GM19452 (cell line): ENCODE measurements around the gene TACR1.
A peak's percentile ranks its signal among the peaks of the same experiment; 100 is the strongest.
"Not testable (repeated sequence)": the region's sequence is repeated elsewhere in the genome, so short reads cannot be mapped to it uniquely, and the experiment has no call there.

Experiments used
- ATAC-seq: cut with Tn5 transposase; IDR thresholded peaks from one replicate; pipeline ENCODE4 v1.9.1; 2021; ENCODE audit not compliant: unreplicated experiment

The TACR1 gene

DNA sequence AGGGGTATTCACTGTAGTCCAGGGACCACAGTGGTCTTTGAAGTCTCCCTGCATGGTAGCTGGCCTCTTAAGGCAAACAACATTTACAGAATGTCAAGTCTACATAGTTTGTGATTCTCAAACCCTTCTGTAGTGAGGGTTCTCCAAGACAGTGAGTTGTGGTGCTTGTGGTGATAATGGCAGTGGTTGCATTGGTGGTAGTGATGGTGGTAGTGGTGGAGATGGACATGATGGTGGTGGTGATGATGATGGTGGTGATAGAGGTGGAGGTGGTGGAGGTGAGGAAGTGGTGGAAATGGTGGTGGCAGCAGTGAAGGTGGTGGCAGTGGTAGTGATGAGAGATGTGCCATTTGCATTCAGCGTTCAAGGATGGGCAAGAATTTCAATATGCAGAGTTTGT lies 104.9 kb downstream of the TACR1 start:
- no peak for ATAC-seq

DNA sequence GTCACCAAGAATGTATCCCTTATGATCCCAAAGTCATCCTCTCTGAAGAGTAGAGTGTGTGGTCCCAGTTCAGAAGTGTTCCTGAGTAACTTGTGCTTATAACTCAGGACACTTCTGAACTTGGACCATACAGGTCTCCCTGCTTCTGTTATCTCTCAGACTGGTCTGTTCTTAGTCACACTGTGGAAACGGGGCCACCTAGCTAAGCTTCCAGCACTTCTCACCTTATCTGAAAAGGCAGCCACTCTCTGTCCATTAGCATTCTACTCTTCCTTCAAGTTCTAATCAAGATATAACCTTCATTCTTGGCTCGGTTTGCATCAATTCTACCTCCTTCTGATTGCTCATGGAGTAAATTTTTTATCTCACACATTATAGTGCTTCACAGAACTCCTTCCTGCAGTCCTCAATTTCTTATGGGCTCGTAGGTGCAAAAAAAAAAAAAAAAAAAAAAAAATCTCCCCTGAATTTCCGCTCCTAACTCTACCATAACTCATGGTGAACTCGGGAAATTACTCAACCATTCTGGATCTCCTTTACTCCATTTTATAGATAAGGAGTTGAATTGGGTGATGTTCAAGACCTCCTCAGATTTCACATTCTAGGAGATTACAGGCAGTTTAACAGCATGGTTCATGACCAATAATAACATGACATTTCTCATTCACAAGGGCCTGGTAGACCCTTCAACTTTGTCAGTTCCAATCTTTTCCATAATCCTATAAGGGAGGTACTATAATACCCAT lies 108.4 kb downstream of the TACR1 start:
- no peak for ATAC-seq

DNA sequence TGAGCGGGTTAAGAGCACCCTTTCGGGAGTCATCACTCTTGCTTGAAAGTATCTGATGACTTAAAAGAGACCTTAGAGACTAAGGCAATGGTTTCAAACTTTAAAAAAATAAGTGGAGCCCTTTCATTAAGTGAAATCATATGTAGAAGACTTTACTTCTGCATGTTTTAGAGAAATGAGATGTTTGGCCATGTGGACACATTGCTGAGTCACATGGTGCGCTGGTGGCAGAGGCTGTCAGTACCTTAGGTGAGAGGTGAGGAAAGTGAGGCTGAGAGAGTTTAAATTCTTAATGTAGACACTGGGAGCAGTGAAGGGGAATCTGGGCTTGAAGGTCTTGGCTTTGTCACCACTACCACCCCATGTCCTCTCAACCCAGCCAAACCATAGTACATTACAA lies 109.8 kb downstream of the TACR1 start:
- no peak for ATAC-seq

DNA sequence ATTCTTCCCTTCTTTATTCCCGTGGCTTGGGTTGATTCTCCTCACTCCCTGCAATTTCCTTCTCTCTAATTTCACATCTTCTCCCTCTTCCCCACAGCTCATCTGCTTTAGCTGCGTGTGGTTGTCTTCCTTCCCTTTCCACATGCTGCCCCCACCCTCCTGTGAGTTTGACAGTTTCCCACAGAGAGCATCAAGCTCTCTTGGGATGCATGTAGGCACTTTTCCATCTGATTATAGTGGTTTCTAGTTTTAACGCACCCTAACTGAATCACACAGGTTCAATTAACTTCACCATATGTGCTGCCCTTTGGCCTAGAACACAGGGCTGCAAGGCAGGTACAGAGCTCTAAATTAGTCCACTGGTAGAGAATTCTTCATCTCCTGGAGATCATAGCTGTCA lies 110.5 kb downstream of the TACR1 start:
- ATAC-seq = no peak

DNA sequence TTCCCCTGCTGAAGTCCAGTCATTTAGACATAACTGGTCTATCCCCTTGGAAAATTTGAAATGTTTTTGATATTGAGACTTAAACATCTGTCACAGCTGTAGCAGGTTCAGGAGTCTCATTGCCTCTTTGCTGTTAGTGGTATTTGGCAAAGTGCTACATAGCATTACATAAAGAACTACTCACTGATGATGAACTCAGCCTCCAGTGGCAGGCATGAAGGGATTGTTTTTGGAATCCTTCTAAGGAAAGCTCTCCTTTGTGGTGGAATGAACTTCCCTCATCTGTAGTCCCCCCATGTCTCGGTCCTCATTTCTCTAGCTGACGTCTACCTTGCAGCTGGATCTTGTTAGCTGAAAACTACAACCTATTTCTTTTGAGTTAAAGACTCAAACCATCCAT lies 111.6 kb downstream of the TACR1 start:
- ATAC-seq = no peak

DNA sequence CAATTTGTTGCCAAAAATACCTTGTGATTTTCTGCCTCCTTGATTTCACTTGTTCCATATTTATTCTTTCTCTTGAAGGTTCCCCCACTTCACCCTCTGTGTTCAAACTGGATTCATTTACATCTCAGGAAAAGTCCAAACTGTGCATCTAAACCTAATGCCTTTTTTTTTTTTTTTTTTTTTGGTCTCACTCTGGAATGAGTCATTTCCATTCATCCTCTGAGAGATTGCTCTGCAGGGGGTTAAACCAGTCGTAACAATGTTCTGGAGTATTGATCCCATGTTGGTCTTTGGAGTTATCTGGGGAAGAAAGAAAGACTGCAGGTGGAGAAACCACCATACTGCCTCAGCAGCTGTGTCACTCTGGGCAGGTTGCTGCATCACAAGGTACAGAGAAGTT lies 119.7 kb downstream of the TACR1 start:
- no peak for ATAC-seq

DNA sequence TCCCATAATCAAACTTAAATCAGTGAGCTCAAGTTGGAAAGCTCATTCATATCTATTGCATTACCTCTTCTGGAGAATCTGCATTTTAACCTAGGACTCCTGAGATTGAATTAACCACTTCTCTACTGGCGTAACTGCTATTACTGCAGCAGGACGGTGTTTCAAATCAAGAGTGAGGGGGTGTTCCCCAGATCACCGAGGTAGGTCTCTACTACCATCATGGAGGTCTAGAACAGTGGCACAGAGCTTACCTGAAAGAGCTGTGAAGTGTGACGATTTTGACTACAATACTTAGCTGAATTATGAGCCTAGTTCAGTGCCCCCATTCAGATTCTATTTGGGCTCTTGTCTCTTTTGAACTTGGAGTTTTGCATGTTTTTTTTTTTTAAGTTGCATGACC lies 121.4 kb downstream of the TACR1 start:
- no peak for ATAC-seq

DNA sequence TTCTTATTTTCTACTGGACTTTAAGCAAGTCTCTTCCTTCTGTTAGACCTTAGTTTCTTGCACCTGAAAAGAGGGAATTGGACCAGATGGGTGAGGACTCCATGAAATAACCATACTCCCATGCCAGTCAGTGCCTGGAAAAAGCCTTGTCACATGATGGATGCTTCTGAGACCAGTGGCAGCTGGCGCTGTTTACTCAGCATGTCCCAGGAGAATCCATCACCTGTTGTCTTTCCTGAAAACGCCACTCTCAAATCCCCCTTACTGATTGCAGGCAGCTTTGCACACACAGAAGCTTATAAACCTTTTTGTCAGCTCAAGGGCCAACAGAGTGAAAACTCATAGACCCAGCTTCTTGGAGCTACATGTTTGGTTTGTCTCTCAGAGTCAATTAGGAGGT lies 123.2 kb downstream of the TACR1 start:
- no peak for ATAC-seq

DNA sequence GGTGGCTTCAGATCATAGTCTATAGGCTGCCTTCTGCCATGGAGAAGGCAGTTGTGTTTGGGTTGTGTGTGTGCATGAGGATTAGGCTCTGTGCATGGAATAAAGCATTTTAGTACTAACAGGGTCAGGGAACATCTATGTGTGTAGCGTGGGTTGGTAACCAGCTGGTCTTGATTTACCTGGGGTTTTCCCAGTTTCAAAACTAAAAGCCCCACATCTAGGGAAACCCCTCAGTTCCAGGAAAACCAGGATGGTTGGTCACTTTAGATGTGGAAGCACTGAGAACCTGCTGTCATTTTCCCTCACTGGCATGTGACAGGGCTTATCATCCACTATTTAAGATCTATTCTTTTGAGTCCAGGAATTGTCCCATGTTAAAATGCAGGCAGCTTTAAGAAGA lies 124.6 kb downstream of the TACR1 start:
- no peak for ATAC-seq

DNA sequence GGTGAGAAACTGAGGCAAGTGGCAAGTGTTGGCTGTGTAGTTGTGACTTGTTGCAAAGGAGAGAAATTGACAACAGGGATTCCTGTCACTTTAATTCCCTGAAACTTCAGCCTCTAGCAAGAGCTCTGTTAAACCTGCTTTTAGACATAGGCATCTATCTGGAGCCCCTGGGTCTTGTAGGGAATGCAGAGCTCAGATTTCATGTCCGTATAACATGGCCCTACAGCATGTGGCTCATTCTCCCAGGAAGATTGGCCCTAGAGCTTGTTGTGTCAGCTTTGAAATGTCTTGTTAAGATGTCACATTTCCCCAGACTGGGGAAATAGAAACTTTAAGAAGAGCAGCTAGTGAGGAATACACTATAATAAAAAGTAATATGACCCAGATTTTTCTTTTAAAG lies 125.1 kb downstream of the TACR1 start:
- ATAC-seq = no peak

DNA sequence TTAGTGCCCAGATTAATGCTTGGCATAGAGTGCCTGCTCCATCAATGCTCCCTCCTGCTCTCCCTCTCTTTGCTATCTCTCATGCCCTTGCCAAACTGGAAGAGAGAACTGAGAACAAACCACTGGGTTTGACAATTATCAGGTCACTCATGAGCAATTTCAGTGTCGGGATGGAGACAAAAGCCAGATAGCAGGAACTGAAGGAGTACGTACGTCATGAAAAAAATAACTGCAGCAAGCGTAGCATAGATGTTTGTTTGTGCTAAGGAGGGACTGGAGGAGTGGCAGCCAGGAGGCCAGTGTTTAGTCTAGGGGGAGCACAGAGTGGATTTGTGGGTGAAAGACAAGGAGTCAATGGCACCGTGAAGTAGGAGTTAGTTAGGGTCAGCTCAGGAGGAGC lies 127.6 kb downstream of the TACR1 start:
- no peak for ATAC-seq

DNA sequence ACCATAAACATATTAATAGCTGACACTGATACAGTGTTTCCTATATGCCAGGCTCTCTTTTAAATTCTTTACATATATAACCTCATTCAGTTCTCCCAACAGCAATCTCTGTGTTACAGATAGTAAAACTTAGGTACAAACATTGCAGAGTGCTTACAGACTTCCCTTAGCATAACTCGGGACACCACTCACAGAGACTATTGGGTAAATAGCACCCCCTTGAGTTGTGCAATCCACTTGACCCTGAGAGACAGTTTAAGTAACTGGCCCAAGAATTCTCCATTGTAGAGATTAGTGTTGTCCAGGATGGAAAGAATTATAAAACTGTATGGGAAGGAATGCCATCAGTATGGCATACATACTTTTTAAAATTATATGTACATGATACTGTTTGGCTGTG lies 130.8 kb downstream of the TACR1 start:
- no peak for ATAC-seq

DNA sequence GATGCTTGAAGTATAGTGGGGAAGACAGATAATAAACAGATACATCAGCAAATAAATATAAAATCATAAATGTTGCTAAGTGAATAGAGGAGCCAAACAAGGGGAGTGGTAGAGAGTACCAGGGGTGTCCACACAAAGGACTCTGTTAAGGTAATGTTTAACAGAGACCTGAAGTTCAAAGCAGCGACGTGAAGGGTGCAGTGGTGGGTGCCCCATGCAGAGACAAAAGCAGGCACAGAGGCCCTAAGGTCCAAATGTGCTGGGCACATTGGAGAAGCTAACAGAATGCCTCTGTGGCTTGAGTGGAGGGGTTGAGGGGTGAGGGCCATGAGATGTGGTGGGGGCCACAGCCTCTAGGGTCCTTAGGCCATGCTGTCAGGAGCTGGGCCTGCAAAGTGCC lies 131.8 kb downstream of the TACR1 start:
- ATAC-seq = no peak

DNA sequence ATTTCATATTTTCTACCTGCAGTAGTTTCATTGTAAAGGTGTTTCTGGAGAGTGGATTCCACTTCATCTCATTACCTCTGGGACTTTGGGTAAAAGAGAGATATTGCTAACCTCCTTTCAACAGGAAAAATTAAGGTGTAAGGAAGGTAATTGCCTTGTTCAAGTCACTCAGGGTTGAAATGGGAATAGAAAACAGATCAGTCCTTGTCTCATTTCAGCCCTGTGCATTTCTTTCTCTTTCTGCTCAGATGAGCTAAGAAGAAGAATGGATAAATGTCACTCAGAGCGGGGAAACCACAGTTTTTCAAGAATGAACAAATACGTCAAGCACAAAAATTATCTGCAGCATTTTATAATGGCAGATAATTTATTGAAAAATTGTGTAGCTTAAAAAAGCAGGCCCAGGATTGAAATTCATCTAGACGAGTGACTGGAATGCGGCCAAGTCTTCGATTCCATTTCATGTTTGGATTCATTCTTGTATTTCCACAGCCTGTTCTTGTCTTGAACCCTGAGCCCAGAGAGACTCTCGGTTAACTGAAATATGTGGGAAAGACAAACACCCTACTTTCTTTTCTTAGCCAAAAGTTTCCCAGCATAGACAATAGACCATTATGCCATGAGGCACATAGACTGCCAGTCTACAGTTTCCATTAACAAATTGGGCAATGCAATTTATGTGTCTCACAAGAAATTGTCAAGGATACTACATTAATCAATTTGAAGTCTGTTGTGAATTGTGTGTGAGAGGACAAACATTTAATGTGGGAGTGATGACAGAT lies 133.0 kb downstream of the TACR1 start:
- ATAC-seq = no peak

DNA sequence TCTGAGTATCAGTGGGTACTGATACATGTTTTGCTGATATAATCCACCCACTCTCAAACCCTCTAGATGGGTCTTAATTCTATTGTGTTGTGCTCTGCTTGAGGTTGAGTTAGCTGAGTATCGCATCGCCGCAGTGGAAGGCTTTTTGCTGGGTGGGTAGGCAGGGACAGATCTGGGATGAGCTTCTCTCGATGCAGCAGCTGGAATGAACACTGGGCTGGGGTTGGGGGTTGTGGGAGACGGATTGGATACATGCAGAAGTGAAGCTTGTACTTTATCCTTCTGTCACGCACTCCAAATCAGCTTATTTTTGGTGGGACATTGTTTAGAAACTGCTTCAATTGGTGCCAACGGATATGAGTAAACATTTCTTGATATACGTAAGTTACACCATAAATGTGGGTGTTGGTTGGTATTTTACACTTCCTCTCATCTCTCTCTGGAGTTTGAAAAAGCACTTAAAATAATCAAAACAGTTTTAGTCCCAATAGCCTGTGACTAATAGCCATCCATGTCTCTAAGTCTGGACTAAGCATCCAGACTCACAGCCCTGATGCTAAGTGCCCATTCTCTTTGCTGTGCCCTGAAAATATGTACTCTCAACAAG lies 133.8 kb downstream of the TACR1 start:
- ATAC-seq = no peak

DNA sequence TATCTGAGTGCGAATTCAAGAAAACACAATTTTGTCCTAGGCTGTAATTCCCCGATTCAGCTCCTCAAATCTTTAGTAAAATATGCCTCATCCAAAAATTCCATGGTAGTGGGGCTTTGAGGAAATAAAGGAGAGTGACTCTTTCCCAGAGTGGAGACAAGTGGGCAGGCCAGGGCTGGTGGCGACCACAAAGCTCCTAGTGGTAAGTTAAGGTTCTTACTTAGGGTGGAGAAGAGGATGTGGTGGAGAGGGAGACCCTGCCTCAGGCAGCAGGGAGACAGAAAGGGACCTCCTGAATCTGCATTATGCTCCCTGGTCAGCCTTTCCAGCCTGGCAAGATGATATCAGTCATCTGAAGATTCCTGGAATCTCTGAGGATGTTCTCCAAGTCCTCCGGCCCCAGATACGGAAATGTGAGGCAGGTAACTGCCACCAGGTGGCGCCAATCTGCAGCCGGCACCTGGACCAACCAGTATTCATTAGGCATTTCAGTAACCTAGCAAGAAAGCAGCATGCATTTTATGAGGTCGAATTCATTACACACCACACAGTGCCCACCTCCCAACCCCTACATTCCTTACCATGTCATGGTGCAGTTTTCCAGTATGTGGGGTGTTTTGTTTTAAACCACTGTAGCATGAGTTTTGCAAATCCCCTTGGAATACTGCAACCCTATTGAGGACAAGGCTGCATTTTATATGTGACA lies 134.5 kb downstream of the TACR1 start:
- ATAC-seq = no peak

DNA sequence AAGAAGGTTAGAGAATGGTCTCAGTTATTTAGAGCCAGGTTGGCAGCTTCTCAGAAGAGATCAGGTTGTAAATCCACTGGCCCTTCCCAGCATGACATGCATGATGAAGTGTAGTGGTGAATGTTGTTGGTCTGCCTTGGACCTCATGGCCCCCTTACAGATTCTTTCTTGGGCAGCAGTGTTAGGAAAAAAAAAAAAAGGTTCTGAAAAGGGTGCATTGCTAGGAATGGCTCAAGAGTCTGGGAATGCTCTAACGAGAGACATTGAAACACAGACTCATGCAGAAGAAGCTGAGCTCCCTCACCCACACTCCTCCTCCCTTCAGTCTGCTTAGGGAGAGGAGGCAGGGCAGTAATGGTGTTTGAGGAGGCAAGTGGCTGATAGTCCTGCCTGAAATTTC lies 135.4 kb downstream of the TACR1 start:
- ATAC-seq = no peak

DNA sequence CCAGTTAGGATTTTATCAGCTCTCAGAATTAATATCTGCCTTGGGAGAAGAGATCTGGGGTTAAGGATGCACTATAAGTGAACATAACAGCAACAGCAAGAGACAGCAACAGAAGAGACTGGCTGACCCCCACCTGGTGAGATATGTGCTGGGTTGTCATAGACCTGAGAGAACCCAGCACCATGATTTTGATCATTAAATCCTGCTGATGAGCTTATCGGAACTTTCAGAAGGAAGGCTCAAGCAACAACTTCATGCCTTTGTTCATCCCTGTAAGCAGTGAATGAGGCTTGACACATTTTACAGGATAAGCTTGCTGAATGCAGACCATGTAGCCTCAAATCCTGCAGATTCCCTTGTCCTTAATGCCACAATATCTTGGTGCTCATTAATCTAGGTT lies 140.9 kb downstream of the TACR1 start:
- no peak for ATAC-seq

DNA sequence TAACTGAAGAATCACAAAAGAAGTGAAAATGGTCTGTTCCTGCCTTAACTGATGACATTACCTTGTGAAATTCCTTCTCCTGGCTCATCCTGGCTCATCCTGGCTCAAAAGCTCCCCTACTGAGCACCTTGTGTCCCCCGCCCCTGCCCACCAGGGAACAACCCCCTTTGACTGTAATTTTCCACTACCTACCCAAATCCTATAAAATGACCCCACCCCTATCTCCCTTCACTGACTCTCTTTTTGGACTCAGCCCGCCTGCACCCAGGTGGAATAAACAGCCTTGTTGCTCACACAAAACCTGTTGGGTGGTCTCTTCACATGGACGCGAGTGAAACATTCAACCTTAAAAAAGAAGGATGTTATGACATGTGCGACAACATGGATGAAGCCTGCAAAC lies 142.2 kb downstream of the TACR1 start:
- not testable (repeated sequence) for ATAC-seq

DNA sequence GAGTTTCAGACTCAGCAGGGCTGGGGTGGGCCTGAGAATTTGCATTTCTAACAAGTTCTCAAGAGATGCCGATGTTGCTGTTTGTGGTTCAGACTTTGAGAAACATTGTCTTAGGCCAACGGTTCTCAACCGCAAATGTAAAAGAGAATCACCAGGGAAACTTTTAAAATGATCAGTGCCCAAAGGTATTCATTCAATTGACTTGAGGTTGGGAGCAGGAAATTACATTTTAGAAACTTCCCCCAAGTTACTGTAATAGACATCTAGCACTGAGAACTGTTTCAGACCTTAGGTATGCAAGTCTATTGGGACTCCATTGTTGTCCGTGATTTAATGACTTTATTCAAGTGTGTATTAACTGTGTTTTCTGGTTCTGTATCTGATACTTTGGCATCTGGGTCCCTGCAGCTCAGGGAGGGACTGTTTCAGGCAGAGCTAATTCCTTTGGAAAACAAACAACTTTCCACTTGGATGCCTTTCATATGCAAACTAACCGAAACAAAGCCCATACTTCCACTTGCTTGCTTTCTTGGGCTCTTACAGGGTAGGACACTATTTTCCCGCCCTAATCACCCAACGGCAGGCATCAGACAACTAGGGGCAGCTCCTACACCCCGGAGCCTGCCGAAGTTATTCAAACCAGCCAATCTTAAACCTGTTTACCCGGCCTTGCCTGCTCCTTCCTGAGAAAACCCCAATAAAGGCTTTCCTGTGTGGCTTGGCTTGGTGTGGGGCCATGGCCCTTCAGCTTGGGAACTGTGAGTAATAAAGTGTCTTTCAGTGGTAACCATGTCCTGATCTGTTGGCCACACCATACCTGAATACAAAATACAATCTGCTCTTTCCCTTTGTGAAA lies 143.3 kb downstream of the TACR1 start:
- peak; percentile 59 for ATAC-seq
